ENCODE measurements around the gene RNU1-2. TPM values are rescaled to one million over a fixed set of nuclear protein-coding genes. Genes with fewer than 3 reads are reported as not detected.
A peak's percentile ranks its signal among the peaks of the same experiment; 100 is the strongest.
"Not testable (repeated sequence)": the region's sequence is repeated elsewhere in the genome, so short reads cannot be mapped to it uniquely, and the experiment has no call there.

Gene RNU1-2
- total RNA-seq, 1 donor from 2014 or later = 3,526 TPM

DNA sequence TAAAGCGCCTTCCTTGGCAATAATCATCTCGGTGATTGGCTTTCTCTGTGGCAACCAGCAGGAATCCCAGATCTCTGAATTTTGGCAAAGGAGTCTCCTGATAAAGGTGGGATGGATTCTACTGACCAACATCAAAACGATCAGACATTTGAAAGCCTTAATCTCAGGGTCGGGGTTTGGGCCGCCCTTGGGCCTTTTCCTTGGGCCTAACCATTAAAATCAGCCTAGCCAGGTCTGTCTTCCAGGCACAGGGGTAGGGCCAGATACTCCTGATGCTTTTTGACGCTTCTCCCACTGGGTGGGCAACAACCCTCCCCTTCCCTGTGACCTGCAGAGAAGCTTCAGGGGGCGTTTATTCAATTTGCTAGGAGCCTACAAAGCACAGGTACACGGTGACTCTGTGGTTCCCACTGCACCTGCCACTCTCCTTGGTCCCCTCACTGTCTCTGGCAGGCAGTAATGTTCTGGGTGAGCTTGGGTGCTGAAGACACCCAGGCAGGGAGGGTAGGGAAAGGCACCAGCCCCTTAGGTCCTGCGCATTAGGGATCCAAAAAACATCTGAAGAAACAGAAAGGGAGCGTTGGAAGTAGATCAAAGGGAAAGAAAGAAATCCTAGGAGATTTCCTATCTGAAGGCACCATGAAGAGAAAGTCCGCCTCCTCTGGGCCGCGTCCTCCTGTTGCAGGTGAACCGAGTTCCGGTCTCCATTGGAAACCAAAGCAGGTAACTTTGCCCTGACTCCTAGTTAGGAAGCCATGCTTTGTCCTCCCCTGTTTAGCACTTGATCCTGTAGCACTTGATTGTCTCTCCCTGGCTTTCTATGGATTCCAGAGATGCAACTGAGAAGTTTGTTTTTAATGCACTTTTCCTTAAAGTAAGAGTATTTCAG, 12.3 kb downstream of the RNU1-2 start:
- no peak overlapping the region for H3K27ac Mint-ChIP-seq

DNA sequence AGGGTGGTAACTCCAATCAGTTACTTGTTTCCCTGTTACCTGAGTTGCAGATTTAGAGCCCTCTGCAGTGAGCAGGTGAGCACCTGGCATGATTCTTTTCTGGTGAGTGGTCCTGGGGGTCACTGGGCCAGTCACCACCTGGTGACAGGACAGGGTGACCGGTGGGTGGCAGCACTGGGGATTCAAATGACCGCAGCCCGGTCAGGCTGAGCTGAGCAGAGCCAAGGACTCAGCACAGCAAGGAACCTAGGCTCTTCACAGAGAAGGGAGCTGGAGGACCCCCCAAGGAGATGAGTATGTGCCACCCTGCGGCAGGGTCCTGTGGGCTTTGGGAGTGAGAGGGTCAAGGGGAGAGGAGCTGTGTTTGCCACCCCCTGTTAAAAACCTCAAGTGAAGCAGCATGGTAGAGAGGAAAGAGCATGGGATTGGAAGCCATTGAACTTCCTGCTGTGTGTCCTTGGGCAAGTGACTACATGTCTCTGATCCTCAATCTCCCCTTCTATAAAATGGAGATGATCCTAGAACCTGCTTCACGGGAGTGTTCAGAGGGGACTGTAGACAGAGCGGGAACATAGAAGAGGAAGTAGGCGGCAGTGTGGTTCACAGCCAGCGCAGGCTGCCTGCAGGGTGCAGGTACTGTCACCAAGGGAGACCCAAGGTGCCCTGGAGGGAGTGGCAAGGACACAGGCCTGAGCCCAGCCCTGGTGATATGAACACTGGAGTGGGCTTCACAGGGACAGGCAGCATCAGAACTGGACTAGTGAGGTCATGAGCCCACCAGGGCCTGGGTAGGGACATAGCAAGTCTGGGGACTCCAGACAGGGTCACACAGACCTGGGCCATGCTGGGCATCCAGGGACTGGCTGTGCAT, 16.3 kb downstream of the RNU1-2 start:
- H3K36me3 Mint-ChIP-seq (ENCODE audit: low read depth); H3K27me3 Mint-ChIP-seq; H3K9me3 Mint-ChIP-seq; DNase-seq; CTCF ChIA-PET; ATAC-seq (ENCODE audit: low read depth): not testable (repeated sequence)
- peak overlapping the region; percentile 73 for H3K27ac Mint-ChIP-seq
- POLR2A ChIA-PET = interaction anchor here (0.6 to 1.2 kb wide), 3 partner anchors 8 to 142 kb away, joined by 3 to 9 read pairs (median 5); partner anchors contain the start of gene SDHB
- peak overlapping the region; percentile 78 for H3K4me3 Mint-ChIP-seq
- intact Hi-C loops (cut with micrococcal nuclease) = loop anchor here (2.0 kb wide), 1 partner anchor 49 kb away; no protein-coding TSS in a partner anchor
- H3K4me1 Mint-ChIP-seq = peaks cover 29% of the 10 kb centered on the region

More for the DNA sequence above, 12.3 kb downstream of the RNU1-2 start:
- CTCF ChIA-PET = no interaction called here
- TF ChIP-seq, protein P1, sequence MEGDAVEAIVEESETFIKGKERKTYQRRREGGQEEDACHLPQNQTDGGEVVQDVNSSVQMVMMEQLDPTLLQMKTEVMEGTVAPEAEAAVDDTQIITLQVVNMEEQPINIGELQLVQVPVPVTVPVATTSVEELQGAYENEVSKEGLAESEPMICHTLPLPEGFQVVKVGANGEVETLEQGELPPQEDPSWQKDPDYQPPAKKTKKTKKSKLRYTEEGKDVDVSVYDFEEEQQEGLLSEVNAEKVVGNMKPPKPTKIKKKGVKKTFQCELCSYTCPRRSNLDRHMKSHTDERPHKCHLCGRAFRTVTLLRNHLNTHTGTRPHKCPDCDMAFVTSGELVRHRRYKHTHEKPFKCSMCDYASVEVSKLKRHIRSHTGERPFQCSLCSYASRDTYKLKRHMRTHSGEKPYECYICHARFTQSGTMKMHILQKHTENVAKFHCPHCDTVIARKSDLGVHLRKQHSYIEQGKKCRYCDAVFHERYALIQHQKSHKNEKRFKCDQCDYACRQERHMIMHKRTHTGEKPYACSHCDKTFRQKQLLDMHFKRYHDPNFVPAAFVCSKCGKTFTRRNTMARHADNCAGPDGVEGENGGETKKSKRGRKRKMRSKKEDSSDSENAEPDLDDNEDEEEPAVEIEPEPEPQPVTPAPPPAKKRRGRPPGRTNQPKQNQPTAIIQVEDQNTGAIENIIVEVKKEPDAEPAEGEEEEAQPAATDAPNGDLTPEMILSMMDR (IDR thresholded peaks at IDR 0.05) = no peak
- Mint-ChIP-seq H3K4me3 (no peak overlapping the region), H3K36me3 (ENCODE audit: low read depth) (no peaks in the 10 kb centered on the region), H3K4me1 (peaks cover 28% of the 10 kb centered on the region), H3K27me3 (no peaks in the 10 kb centered on the region), H3K9me3 (peaks cover 3% of the 10 kb centered on the region)
- POLR2A ChIA-PET = interaction anchor here (0.6 kb wide), 2 partner anchors 140 to 146 kb away, joined by 4 to 9 read pairs; partner anchors contain the start of gene SDHB
- ATAC-seq (ENCODE audit: low read depth) (no peak), DNase-seq (no peak)
- intact Hi-C loops (cut with micrococcal nuclease) = no loop called here

DNA sequence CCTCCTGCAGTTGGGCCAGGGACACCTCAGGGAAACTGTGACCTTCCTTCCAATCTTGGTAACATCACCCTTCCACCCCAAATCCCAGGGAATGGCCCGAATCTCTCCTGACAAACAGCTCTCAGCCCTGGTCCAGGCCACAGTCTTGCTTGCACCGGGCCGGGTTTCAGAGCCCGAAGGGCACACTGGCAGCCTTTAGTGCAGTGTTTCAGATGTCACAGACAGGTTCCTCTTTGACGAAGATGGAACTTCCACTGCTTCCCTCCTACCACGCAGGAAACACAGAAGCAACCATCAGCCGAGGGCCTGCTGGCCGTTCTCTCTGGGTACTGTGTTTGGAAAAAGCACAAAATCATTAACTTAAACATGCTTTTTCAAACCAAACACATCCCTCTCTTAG, 17.0 kb downstream of the RNU1-2 start:
- CTCF ChIA-PET; H3K27me3 Mint-ChIP-seq; H3K9me3 Mint-ChIP-seq; H3K36me3 Mint-ChIP-seq (ENCODE audit: low read depth); ATAC-seq (ENCODE audit: low read depth); DNase-seq: not testable (repeated sequence)
- POLR2A ChIA-PET = interaction anchor here (0.6 to 1.2 kb wide), 6 partner anchors 8 to 696 kb away, joined by 3 to 9 read pairs (median 4); no protein-coding TSS in a partner anchor
- intact Hi-C loops (cut with micrococcal nuclease) = loop anchor here (1.0 to 2.0 kb wide), 2 partner anchors 7 to 48 kb away; no protein-coding TSS in a partner anchor
- peak overlapping the region; percentile 73 for H3K27ac Mint-ChIP-seq
- peak overlapping the region; percentile 78 for H3K4me3 Mint-ChIP-seq
- H3K4me1 Mint-ChIP-seq = peaks cover 29% of the 10 kb centered on the region

DNA sequence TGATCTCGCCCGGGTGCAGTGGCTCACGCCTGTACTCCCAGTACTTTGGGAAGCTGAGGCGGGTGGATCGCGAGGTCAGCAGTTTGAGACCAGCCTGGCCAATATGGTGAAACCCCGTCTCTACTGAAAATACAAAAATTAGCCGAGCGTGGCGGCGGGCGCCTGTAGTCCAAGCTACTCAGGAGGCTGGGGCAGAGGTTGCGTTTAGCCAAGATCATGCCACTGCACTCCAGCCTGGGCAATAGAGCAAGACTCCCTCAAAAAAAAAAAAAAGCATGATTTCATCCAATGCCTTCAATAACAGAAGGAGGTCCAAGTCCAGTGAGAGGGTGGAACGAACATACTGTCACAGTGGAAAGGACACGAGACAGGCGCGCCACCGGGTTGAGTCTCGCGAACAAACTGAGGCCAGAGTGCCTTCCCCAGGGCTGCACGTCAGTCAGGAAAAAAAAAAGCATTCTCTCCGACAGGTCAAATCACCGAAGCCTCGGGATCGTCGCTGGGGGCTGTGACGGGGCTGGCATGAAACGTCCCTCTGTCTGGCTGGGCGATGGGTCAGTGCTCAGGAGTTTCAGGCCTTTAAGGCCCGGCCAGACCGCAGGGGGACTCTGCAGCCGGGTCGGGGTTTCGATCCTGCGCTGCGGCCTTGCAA, 17.5 kb downstream of the RNU1-2 start:
- H3K27me3 Mint-ChIP-seq = no peaks in the 10 kb centered on the region
- TF ChIP-seq, protein P1 (IDR thresholded peaks at IDR 0.05) = no peak
- ATAC-seq (ENCODE audit: low read depth) (no peak), DNase-seq (no peak)
- H3K27ac Mint-ChIP-seq = peak overlapping the region; percentile 73
- intact Hi-C loops (cut with micrococcal nuclease) = loop anchor here (1.0 to 2.0 kb wide), 2 partner anchors 8 to 47 kb away; no protein-coding TSS in a partner anchor
- H3K4me3 Mint-ChIP-seq = peak overlapping the region; percentile 78
- ChIA-PET CTCF (no interaction called here), POLR2A (interaction anchor here (0.6 to 1.2 kb wide), 6 partner anchors 8 to 696 kb away, joined by 3 to 9 read pairs (median 4); no protein-coding TSS in a partner anchor)
- peaks cover 29% of the 10 kb centered on the region for H3K4me1 Mint-ChIP-seq
- H3K36me3 Mint-ChIP-seq (ENCODE audit: low read depth) = no peaks in the 10 kb centered on the region
- H3K9me3 Mint-ChIP-seq = no peaks in the 10 kb centered on the region

DNA sequence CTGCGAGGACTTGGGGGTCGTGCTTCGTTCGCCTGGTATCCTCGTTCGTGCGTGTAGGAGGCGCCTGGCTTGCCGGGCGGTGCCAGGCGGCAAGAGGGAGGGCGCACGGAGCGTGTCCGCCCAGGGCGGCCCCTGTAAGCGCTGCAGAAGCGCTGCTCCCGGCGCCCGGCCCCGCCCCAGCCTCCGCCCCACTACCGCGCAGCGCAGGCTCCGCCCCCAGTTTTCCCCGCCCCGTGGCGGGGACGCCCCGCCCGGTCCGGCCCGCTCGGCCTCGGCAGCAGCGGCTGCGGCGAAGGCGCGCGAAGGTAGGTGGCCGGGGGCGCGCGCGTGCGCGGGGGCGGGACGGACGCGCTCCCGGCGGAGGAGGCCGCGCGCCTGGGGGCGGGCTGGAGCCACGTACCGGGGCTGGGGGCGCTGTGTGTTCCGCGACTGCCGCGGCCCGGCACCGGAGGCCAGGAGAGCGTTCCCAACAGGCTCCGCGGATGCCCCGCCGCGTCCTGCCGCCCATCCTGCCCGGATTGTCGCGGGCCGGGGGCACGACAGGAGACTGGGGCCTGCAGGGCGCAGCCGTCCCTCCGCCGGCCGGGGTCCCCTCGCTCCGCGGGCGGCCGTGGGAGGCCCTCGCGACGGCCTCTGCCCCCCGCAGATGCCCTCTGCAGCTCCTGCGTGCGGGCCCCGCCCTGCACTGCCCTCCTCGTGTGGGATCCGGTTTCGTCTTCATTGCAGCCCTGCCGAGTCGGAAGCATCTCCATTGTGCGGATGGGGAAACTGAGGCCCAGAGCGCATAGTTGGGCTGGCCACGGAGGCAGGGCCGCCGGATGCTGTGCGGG, 18.3 kb downstream of the RNU1-2 start:
- no peaks in the 10 kb centered on the region for H3K36me3 Mint-ChIP-seq (ENCODE audit: low read depth)
- DNase-seq (peak; percentile 89), ATAC-seq (ENCODE audit: low read depth) (peak; percentile 98)
- TF ChIP-seq, protein P1 (IDR thresholded peaks at IDR 0.05) = no peak
- no peaks in the 10 kb centered on the region for H3K9me3 Mint-ChIP-seq
- POLR2A ChIA-PET = interaction anchor here (1.0 to 1.3 kb wide), 3 partner anchors 9 to 10 kb away, joined by 3 to 14 read pairs (median 9); no protein-coding TSS in a partner anchor
- H3K4me1 Mint-ChIP-seq = peaks cover 29% of the 10 kb centered on the region
- peak overlapping the region; percentile 73 for H3K27ac Mint-ChIP-seq
- H3K27me3 Mint-ChIP-seq = no peaks in the 10 kb centered on the region
- peak overlapping the region; percentile 84 for H3K4me3 Mint-ChIP-seq
- CTCF ChIA-PET = no interaction called here
- intact Hi-C loops (cut with micrococcal nuclease) = loop anchor here (1.0 to 2.0 kb wide), 3 partner anchors 9 to 139 kb away; no protein-coding TSS in a partner anchor

DNA sequence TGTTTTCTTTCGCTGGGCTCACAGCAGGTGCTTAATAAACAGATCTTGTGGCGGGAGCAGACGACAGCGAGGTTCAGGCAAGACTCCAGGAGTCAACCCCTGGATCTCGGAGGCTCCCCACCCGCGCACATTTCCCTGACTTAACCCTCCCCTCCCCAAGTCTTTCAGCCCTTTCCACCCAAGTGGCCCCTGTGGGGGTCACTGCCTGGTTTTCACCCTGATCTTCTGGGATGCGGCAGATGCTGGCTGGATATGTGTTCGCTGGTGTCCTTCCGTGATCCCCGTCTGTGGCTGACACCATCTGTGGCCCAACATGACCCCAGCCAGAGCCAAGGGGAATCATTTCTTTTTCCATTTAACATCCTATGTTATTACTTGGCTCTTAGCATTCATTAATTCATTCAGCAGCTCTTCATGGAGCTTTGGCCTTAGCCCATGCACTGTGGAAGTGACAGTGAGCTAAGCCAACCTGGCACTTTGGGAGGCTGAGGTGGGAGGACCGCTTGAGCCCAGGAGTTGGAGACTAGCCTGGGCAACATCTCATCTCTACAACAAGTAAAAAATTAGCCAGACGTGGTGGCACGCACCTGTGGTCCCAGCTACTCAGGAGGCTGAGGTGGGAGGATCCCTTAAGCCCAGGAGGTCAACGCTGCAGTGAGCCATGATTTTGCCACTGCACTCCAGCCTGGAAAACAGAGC, 19.3 kb downstream of the RNU1-2 start:
- intact Hi-C loops (cut with micrococcal nuclease) = loop anchor here (2.0 kb wide), 1 partner anchor 138 kb away; no protein-coding TSS in a partner anchor
- H3K9me3 Mint-ChIP-seq; H3K27me3 Mint-ChIP-seq; H3K36me3 Mint-ChIP-seq (ENCODE audit: low read depth); DNase-seq; H3K27ac Mint-ChIP-seq; ATAC-seq (ENCODE audit: low read depth): not testable (repeated sequence)
- POLR2A ChIA-PET = interaction anchor here (1.3 kb wide), 1 partner anchor 10 kb away, joined by 14 read pairs; no protein-coding TSS in a partner anchor
- CTCF ChIA-PET = interaction anchor here (0.8 kb wide), 1 partner anchor 46 kb away, joined by 3 read pairs; no protein-coding TSS in a partner anchor
- peak overlapping the region; percentile 84 for H3K4me3 Mint-ChIP-seq
- H3K4me1 Mint-ChIP-seq = peaks cover 28% of the 10 kb centered on the region

Data from activated B cell treated with CpG ODN at 0.5 μM for 24 hours (primary cell).